ENCODE results near the gene LCORL.
"Not testable (repeated sequence)": the region's sequence is repeated elsewhere in the genome, so short reads cannot be mapped to it uniquely, and the experiment has no call there.

LCORL gene

DNA sequence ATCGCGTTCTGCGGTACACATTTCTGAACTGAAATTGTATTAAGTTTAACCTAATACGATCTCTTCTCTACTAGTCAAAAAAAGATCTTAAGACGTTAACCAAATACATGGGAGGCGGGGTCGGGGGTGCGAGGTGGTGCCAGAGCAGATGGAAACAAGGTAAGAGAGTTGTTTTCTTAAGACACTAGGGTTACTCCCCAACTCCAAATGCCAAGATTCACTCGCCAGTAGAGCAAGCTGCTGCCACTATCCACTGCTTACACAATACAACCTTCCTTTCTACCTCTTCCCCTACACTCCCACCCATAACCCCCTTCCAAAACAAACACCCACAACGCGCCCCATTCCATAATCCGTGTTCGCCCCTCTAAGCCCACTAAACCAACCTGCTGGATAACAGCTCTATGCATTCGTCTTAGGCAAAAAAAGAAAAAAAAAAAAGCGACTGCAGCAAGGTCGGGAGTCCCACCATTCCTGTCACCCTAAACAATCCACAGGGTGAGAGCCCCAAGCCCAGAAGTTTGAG, 1.3 kb downstream of the LCORL start:
- no peak for DNase-seq (ENCODE audit: low read depth in 2 of 2)

DNA sequence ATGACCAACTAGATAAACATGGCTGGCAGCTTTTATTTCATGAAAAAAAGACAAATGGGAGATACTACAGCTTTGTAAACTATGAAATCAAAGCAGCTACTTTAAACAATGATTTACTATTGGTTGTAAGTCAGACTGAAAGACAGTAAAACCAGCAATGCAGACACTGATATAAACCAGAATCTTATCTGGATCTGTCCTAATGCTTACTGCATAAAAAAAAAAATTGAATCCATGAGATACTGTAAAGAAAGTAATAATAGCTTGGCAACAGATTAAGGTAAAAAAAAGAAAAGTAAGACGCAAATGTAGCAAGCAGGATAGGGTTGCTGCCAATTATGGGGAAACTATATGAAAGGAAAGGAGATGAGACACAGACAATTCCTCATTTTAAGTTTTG, 7.3 kb downstream of the LCORL start:
- no peak for DNase-seq (ENCODE audit: low read depth in 2 of 2)

DNA sequence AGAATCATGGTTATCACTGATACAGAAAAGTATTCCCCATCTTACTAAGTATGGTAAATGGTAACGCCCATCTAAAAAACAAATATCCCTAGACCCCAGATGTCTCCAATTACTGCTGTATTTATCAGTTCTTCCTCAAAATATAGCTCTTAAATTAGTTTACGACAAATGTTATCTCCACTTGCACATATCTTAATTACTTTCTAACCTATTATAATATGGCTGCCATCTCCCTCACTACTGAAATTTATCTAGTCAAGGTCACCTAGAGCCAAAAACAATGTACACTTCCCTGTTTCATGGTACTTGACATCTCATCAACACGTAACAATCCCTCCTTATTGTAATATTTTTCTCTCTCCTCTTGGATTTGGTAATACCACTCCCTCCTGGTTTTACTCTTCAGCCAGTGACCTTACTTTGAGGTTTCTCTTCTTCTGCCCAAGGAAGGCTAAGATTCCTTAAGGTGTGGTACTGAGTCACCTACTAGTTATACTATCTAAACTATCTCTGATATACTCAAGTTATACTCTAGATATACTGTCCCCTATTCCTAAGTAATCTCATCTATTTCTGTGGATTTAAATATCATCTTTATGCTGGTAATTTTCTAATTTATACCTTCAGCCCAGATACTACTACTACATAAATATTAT, 8.6 kb downstream of the LCORL start:
- DNase-seq (ENCODE audit: low read depth in 2 of 2): no peak

DNA sequence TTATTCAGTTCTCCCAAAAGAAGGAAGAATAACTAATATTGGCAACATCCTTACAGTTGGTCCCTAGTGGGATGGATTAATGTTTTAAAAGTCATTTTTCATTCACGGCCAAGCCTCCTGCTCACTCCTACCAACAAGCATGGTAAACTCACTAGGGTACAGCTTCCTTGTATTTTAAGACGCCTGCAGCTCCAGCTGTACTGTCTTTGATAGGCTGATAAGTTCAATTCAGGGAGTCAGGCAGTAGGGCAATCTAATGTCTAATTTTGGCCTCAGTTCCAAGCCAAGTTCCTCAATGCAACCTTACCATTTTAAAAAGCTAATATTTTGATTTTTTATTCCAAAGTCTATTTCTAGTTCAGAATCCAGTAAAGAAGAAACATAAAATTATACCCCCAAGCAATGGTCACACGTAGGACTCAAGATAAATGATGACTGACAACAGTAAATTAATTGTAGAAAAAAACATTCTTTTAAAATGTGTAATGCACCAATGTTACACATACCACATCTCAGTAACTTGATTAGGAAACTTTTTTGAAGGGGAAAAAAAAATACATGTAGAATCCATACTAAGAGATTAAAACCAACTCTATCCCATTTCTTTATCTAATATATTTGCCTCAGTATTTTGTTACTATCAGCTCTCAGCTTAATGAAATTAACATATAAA, 9.3 kb downstream of the LCORL start:
- DNase-seq (ENCODE audit: low read depth in 2 of 2): no peak

DNA sequence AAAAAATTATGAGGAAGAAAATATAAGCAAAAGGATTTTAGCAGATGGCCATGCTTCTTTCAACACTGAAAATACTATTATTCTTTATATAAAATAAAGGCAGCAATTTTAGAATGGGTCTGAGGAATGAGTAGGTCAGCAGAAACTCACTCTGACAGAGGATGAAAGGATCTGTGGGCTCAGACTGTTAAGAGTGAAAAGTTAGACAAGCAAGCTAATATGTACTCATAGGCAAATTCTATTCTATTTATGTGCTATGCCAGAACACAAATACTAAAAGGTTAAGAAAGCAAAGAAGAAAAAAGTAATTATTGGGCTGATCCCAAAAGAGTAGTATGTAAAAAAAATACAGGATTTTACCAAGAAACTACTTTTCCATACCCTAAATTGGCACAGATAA, 13.9 kb downstream of the LCORL start:
- DNase-seq (ENCODE audit: low read depth in 2 of 2): no peak

DNA sequence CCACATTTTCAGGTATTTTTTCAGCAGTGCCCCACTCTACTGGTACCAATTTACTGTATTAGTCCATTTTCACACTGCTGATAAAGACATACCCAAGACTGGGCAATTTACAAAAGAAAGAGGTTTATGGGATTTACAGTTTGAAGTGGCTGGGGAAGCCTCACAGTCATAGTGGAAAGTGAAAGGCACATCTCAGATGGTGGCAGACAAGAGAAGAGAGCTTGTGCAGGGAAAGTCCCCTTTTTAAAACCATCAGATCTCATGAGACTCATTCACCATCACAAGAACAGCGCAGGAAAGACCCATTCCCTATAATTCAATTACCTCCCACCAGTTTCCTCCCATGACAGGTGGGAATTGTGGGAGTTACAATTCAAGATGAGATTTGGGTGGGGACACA, 15.1 kb downstream of the LCORL start:
- not testable (repeated sequence) for DNase-seq (ENCODE audit: low read depth in 2 of 2)

DNA sequence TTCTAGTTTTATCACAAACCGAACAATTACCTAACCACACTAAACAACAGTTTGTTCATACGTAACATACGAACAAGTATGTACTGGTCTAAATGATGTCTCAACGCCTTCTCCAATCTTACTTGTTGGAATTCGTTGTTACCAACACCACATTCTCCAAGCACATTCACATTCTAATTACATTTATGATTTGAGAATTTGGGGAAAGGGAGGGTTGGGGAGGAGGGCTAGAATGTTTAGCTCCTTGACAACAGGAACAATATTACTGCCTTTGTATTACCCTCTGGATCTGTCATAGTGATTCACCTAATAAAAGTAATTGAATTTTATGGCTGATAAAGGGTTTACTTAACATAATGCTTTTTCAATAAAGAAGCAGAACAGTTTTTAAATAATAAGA, 24.4 kb downstream of the LCORL start:
- no peak for DNase-seq (ENCODE audit: low read depth in 2 of 2)

DNA sequence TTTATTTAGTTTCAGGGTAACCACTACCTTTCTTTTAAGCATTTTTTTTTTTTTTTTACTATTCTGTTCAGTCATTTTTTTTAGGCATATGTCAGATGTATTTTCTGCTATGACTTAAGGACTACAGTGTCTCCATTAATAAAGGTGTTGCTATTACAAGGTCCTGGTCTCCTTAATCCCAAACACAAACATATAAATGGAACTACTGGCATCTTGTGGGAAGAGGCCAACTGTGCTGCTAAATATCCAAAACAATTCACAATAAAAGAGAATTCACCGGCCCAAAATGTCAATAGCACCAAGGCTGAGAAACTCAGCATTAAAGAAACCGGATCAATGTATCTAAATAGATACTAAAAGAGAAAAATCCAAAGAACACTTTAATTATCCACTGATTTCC, 26.4 kb downstream of the LCORL start:
- no peak for DNase-seq (ENCODE audit: low read depth in 2 of 2)

DNA sequence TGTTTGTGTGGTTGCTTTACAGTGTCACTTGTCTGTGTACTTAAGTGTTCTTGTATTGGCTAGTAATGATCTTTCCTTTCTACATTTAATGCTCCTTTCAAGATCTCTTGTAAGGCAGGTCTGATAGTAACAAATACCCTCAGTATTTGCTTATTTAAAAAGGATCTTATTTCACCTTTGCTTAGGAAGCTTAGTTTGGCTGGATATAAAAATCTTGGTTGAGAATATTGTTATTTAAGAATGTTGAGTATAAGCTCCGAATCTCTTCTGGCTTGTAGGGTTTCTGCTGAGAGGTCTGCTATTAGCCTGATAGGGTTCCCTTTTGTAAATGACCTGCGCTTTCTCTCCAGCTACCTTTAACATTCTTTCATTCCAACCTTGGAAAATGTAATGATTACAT, 35.7 kb downstream of the LCORL start:
- no peak for DNase-seq (ENCODE audit: low read depth in 2 of 2)

DNA sequence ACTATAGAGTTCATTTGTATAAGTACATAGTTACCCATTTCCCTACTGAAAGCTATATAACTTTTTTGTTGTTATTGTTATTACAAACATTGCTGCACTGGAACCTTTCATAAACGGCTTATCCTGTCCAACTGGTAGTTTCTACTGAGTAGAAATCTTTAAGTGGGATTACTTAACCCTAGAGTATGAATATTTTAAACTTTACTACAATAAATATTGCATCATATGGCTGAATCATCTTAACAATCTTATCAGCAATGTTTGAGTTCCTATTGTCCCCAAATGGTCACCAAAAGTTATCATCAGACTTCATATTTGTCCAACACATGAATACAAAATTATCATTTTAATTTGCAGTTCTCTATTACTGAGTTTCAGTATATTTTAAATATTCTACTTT, 40.5 kb downstream of the LCORL start:
- DNase-seq (ENCODE audit: low read depth in 2 of 2): no peak

DNA sequence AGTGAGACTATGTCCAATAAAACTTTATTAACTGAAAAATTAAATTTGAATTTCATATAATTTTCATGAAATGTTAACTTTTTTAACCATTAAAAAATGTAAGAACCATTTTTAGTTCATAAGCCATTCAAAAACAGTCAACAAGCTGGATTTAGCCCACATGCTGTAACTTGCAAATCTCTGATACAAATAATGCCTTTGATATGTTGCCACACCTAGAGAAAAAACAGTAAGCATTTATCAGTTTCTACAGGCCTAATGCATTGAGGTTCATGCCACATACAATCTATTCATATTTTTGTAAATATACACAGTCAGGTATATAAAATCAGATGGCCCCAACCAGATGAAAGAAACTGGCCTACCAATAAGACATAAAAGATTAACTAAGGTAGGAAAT, 52.8 kb downstream of the LCORL start:
- DNase-seq (ENCODE audit: low read depth in 2 of 2): no peak

DNA sequence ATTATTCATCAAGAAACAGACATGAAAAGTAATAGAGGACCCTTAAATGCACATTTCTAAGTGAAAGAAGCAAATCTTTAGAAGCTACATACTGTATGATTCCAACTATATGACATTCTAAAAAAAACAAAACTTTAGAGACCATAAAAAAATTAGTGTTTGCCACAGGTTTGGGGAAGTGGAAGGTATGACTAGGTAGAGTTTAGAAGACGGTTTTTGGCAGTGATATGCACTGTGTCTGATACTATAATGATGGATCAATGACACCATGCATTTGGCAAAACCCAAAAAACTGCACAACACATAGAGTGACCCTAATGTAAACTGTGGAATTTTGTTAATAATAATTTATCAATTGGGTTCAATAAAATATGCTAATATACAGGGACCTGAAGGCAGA, 54.5 kb downstream of the LCORL start:
- no peak for DNase-seq (ENCODE audit: low read depth in 2 of 2)

DNA sequence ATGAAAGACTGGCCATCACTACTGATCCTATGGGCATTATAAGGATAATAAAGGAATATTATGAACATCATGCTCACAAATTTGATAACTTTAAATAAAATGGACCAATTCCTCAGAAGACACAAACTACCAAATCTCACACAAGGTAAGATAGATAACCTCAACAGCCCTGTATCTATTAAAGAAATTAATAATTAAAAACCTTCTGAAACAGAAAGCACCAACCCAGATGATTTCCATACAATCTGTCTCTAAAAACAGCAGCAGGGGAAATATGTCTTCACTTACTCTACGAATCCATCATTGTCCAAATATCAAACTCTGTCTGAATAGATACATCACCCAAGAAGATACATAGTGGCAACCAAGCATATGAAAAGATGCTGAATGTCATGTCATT, 55.2 kb downstream of the LCORL start:
- DNase-seq (ENCODE audit: low read depth in 2 of 2): no peak

DNA sequence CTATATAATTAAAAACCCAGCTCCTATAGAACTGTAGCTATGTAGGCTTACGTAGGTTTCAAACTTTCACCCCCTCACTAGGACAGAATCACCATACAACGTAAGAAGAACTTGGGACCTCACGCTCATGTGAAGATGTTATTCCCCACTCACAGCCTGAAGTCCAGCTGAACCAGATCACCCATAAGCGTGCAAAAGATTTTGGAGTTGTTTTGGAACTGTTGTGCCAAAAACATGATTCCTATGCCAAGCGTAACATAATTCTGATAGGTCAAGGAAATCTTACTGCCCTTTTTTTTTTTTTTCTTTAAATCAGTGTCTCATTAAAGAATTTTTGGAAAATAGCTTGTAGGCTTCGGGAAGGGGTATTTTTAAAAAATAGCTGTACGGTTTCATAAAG, 57.0 kb downstream of the LCORL start:
- DNase-seq (ENCODE audit: low read depth in 2 of 2): no peak

DNA sequence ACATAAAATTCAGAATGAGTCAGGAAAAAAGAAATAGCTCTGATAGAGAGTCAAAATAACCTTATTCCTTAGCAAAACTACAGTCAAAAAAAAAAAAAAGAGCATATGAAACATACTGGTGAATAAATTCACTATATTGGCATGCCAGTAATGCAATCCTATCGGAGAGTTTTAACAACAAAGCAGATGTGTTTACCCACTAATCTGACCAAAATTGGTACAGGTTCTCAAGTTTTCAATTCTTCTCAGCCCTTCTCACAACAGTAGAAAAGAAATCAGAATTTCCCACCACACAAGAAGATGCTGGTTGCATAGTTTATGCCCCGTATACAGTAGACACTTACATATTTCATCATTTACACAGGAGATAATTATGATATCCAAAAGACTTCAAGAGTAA, 59.4 kb downstream of the LCORL start:
- DNase-seq (ENCODE audit: low read depth in 2 of 2): no peak

DNA sequence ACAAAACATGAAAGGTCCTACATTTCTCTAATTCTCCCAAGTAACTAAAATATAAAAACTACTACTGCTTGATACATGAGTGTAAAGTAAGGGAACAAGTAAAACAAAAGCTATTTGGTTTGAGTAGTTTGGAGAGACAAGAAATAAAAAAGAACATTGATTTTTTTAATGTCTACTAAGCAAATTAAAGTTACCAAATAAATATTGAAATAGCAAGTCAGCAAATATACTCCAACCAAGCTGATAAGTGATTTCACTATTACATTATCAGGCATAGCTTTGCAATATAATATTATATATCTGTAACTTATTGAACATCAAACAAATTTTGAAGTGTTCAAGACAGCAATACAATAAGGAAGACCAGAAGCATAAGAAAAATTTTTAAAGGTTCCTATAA, 60.3 kb downstream of the LCORL start:
- no peak for DNase-seq (ENCODE audit: low read depth in 2 of 2)

DNA sequence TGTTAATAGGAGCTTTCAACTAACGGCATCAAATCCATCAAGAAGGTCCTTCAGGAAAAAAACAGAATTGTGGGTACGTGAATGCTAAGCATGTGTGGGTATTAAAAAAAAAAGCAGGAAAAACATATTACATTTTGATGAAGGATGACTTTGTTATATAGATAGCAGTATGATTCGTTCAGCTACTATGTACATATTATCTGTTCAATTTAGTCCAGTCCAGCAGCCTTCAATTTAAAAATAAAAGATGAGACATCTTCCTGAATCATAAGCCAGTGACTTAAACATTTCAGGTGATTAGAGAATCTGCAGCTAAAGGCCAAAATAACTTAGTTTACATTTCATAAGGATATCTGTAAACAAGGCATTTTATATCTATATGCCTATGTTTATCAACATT, 63.4 kb downstream of the LCORL start:
- DNase-seq (ENCODE audit: low read depth in 2 of 2): no peak

DNA sequence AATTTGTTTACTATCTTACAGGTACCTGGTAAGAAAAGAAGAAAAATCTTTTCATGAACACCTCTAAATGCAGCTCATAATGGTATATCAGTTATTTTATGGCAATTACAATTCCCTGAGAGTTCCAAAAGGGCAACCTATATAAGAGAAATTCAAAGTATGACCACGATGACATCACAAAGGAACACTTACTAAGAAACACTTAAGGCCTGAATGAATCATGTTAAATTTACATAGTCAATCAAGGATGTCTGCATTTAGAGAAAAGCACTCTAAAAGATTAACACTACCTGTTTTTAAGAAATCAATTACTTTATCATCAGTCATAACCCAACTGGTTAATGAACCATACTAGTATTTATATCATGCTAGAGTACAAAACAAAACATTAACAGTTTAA, 63.9 kb downstream of the LCORL start:
- no peak for DNase-seq (ENCODE audit: low read depth in 2 of 2)

DNA sequence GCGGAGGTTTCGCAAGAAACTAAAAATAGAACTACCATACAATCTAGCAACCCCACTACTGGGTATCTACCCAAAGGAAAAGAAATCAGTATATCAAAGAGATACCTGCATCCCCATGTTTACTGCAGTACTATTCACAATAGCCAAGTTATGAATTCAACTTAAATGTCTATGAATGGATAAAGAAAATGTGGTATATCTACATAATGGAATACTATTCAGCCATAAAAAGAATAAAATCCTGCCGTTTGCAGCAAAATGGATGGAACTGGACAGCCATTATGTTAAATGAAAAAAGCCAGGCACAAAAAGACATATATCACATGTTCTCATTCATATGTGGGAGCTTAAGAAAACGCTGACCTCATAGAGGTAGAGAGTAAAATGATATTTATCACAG, 65.3 kb downstream of the LCORL start:
- DNase-seq (ENCODE audit: low read depth in 2 of 2): no peak

DNA sequence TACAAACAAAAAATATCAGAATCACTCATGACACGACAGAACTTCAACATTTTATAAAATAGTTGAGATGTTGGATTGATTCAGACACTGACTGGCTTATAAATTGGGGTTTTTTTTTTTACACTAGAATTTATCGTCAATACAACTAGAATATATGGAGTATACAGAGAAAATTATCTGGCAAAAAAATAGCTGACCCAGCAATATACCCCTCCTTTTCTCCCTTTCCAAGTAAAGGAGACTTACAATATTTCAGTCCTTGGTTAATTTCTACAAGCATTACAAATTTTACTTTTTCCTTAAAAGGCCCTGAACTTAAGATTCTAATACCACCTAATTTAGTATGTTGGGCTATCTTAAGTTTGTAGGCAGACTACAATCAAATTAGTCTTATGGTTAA, 76.3 kb downstream of the LCORL start:
- DNase-seq (ENCODE audit: low read depth in 2 of 2): no peak

DNA sequence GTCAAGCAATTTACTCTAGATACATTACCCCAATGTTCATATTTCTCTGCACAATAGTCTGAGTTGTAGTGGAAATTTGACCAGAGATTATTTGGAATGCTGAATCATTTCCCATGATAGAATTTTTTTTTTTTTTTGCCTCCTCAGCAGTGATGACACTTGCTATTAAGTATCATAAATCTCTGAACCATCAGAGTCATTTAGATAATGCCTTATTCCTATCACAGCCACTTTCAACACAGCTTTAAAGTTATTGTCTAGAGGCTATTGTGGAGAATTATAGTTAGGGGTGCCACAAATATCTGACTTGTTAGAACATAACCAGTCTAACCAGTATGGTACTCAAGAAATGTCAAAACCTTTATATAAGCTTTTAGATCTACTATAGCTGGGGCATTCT, 79.8 kb downstream of the LCORL start:
- DNase-seq (ENCODE audit: low read depth in 2 of 2): no peak

DNA sequence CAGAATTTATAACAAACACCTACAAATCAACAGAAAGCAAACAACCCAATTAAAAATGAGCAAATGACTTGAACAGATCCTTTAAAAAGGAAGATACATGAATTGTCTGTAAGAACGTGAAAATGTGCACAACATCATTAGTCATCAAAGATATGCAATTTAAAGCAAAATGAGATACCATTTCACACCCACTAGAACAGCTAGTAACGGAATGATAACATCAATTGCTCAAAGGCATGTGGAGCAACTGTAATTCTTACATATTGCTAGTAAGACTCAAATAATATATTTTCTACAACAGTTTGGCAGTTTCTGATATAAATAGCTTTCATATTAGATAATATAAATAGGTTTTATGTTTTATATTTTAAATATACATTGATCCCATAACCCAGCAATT, 82.5 kb downstream of the LCORL start:
- DNase-seq (ENCODE audit: low read depth in 2 of 2): no peak

DNA sequence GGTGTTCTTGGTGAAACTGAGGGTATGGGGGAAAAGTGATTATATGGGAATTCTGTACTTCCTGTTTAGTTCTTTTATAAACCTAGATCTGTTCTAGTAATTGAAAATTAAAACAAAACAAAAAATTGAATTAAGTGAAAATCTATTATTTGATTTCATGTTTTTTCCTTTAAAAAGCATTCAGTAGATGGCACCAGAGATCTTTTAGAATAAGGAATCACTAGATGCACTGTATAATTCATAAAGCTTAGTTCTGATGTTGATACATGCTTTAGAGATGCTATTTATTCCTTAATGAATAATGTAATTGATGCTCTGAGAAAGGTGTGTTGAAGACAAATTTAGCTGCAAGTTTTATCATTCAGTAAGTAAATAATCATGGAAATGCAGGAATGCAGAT, 87.3 kb downstream of the LCORL start:
- DNase-seq (ENCODE audit: low read depth in 2 of 2): no peak

DNA sequence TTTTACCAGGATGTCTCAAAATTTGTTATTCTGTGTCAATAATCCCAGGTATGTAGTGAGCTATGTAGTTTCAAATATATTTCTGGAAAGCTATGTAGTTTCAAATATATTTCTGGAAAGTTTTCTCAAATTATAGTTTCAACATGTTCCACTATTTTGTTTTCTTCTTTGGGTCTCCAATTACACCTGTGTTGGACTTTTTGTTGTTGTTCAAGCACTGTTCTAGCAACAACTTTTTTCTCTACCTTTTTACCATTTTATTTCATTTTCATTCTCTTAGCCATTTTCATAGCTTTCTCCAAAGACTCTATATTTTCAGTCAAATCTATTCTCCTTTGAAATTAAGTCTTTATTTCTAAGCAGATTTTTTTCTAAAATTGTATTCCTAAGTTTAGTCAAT, 88.4 kb downstream of the LCORL start:
- DNase-seq (ENCODE audit: low read depth in 2 of 2): no peak

All from stimulated activated CD4-positive, alpha-beta T cell treated with anti-CD3 and anti-CD28 coated beads, Interleukin-12 subunit alpha, Interleukin-12 subunit beta, amount 100 ng/mL, for 24 hours (primary cell).